Epithelial cell of esophagus (primary cell): ENCODE results near the gene ITGB7.

Experiments
- DNase-seq: peaks from one replicate; pipeline ENCODE4 v3.0.0; 2010; ENCODE audit warnings: low read depth
- H3K4me3 ChIP-seq: 2 replicates; pipeline ENCODE4 v1.5.1; 2011; ENCODE audit warnings: mild to moderate bottlenecking, low read length, control low read depth
- TF ChIP-seq, protein P1 (sequence below): IDR thresholded peaks from 2 replicates; pipeline ENCODE4 v1.5.1; 2011; ENCODE audit warnings: low read depth, mild to moderate bottlenecking, low read length, control low read depth, inconsistent platforms; ENCODE audit not compliant: insufficient read depth; ENCODE audit errors: missing control alignments

ITGB7 gene

GRCh38 chr12:53215497-53215896 lies 8.4 kb upstream of the ITGB7 start:
- H3K4me3 ChIP-seq, result no peak overlapping the region
- DNase-seq, result no peak
- TF ChIP-seq, protein P1, sequence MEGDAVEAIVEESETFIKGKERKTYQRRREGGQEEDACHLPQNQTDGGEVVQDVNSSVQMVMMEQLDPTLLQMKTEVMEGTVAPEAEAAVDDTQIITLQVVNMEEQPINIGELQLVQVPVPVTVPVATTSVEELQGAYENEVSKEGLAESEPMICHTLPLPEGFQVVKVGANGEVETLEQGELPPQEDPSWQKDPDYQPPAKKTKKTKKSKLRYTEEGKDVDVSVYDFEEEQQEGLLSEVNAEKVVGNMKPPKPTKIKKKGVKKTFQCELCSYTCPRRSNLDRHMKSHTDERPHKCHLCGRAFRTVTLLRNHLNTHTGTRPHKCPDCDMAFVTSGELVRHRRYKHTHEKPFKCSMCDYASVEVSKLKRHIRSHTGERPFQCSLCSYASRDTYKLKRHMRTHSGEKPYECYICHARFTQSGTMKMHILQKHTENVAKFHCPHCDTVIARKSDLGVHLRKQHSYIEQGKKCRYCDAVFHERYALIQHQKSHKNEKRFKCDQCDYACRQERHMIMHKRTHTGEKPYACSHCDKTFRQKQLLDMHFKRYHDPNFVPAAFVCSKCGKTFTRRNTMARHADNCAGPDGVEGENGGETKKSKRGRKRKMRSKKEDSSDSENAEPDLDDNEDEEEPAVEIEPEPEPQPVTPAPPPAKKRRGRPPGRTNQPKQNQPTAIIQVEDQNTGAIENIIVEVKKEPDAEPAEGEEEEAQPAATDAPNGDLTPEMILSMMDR, result no peak

- TF ChIP-seq, protein P1, result no peak
These were observed 7.8 kb upstream of the ITGB7 start for GRCh38 chr12:53214687-53215455.

GRCh38 chr12:53214221-53214620 lies 7.2 kb upstream of the ITGB7 start:
- TF ChIP-seq, protein P1, result no peak
- no peak for DNase-seq
- no peak overlapping the region for H3K4me3 ChIP-seq

More at GRCh38 chr12:53214687-53215455, 7.8 kb upstream of the ITGB7 start:
- H3K4me3 ChIP-seq, result no peak overlapping the region
- DNase-seq, result no peak

DNA sequence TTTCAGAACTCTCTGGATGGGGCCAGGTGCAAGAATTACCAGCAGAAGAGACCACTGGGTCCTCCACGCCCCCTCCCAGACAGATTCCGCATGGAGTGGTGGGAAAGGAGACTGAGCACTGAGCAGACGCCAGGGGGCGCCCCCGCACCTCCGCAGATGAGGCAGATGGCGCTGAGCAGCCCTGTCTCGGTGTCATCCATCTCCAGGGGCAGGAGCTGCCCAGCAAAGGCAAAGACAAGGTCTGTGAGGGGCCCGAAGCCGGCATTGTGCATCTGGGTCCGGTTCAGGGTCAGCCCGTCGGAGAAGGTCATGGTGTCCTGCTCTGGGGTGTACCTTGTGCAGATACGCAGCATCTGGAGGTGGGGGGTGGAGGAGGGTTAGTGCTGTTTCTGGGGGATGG lies 6.3 kb upstream of the ITGB7 start:
- peak; percentile 69 for DNase-seq
- H3K4me3 ChIP-seq, result no peak overlapping the region
- TF ChIP-seq, protein P1, result peak; percentile 83

GRCh38 chr12:53212931-53213330 lies 5.9 kb upstream of the ITGB7 start:
- TF ChIP-seq, protein P1, result no peak
- no peak for DNase-seq
- H3K4me3 ChIP-seq, result no peak overlapping the region

- no peak for DNase-seq
- H3K4me3 ChIP-seq, result no peak overlapping the region
- TF ChIP-seq, protein P1, result no peak
These were observed 4.7 kb upstream of the ITGB7 start for GRCh38 chr12:53211476-53212381.
